ENCODE measurements around the gene NOPCHAP1.

GRCh38 chr12:104973250-104973649 lies 12.9 kb upstream of the NOPCHAP1 start:
- TF ChIP-seq CTCF (IDR thresholded peaks at IDR 0.05) (no peak), POLR2A (IDR thresholded peaks at IDR 0.05) (no peak)
